ENCODE measurements around the gene IKZF1. TPM values are rescaled to one million over a fixed set of nuclear protein-coding genes. Genes with fewer than 3 reads are reported as not detected.

The IKZF1 gene
- total and polyA plus RNA-seq, 9 of the 15 experiments (the other 6 are each of a cell fraction or from before 2014, with no cell fraction given) = 12.6 to 85.3 (median 44.7) TPM

DNA sequence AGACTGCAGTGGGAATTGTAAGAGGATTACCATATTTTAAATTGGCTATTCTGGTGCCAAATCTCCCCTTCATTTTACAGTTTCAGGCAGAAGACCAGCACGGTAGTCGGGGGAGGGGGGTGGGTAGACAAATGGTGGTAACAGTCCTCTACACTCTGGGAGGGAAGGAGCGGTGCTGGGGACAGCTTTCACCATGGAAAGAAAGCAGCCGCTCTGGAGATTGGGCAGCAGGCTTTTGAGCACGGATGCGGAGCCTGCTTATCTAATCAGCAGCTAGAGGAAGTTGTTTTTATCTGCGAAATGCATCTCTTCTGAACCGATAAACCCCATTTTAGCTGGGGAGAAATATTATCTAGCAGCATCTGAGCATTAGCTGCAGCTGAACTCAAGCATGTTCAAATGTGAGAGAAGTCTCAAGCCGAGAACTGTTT, 28.7 kb downstream of the IKZF1 start (continued):
- TF ChIP-seq ZFP30 (CRISPR knock-in tag; IDR thresholded peaks at IDR 0.05; ENCODE audit: borderline replicate concordance) (no peak), MEF2A (IDR thresholded peaks at IDR 0.05; ENCODE audit: control insufficient read depth, low read depth, low read length) (no peak), ZBTB34 (CRISPR knock-in tag; IDR thresholded peaks at IDR 0.05) (no peak), HNRNPLL (IDR thresholded peaks at IDR 0.05; ENCODE audit: low read depth, low read length, poor library complexity, severe bottlenecking) (no peak), AFF4 (CRISPR knock-in tag; IDR thresholded peaks at IDR 0.05) (no peak), ZNF121 (CRISPR knock-in tag; conservative IDR thresholded peaks at IDR 0.05) (no peak), MCM2 (IDR thresholded peaks at IDR 0.05; ENCODE audit: low read depth) (no peak), THAP12 (CRISPR knock-in tag; IDR thresholded peaks at IDR 0.05) (no peak), ARHGAP35 (IDR thresholded peaks at IDR 0.05; ENCODE audit: partially characterized antibody) (no peak), SAFB (IDR thresholded peaks at IDR 0.05; ENCODE audit: borderline replicate concordance, low read depth, low read length) (no peak), LEF1 (IDR thresholded peaks at IDR 0.05) (no peak), SRSF3 (IDR thresholded peaks at IDR 0.05; ENCODE audit: insufficient read depth, low read length) (no peak), GATAD2A (IDR thresholded peaks at IDR 0.05) (peak; percentile 55; the same call in 1 of the 2 replicates), VEZF1 (CRISPR knock-in tag; IDR thresholded peaks at IDR 0.05) (peak; percentile 42; the same call in 1 of the 2 replicates), ARID1B (IDR thresholded peaks at IDR 0.05) (peak; percentile 85), L3MBTL2 (IDR thresholded peaks at IDR 0.05) (0 out of 2 replicates have a peak, but pooled peaks have one; percentile 5)
- TF ChIP-seq, protein P1, sequence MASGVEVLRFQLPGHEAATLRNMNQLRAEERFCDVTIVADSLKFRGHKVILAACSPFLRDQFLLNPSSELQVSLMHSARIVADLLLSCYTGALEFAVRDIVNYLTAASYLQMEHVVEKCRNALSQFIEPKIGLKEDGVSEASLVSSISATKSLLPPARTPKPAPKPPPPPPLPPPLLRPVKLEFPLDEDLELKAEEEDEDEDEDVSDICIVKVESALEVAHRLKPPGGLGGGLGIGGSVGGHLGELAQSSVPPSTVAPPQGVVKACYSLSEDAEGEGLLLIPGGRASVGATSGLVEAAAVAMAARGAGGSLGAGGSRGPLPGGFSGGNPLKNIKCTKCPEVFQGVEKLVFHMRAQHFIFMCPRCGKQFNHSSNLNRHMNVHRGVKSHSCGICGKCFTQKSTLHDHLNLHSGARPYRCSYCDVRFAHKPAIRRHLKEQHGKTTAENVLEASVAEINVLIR (CRISPR knock-in tag; IDR thresholded peaks at IDR 0.05) = no peak
- TF ChIP-seq, protein P2, sequence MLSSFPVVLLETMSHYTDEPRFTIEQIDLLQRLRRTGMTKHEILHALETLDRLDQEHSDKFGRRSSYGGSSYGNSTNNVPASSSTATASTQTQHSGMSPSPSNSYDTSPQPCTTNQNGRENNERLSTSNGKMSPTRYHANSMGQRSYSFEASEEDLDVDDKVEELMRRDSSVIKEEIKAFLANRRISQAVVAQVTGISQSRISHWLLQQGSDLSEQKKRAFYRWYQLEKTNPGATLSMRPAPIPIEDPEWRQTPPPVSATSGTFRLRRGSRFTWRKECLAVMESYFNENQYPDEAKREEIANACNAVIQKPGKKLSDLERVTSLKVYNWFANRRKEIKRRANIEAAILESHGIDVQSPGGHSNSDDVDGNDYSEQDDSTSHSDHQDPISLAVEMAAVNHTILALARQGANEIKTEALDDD (IDR thresholded peaks at IDR 0.05) = peak; percentile 43; the same call in 1 of the 2 replicates
